Thyroid gland (tissue), 4 donors: ENCODE measurements around the gene DENND5A.

Experiments
- CTCF ChIP-seq, 6 experiments: fragments of 200-600 bp in 3 of 6; fragments of 450-650 bp in 3 of 6; sonication (generic) in 3 of 6; IDR thresholded peaks; one replicate each; pipeline ENCODE4 v1.5.1; 2016 to 2019; ENCODE audit warnings: antibody characterized with exemption in 6 of 6, mild to moderate bottlenecking in 2 of 6, inconsistent platforms in 1 of 6, moderate library complexity in 1 of 6
- POLR2A ChIP-seq, 2 donors: fragments of 450-650 bp; IDR thresholded peaks; one replicate each; pipeline ENCODE4 v1.6.1; 2017; ENCODE audit warnings: antibody characterized with exemption in 2 of 2, mild to moderate bottlenecking in 2 of 2, moderate library complexity in 1 of 2

GRCh38 chr11:9091044-9091922 is 173.9 kb downstream of the DENND5A start, which contains the start of gene SCUBE2:
- TF ChIP-seq CTCF (IDR thresholded peaks at IDR 0.05) = no peak
- no peak for TF ChIP-seq POLR2A (IDR thresholded peaks at IDR 0.05)
